Umbilical cord (tissue), 2 donors: Measurements from ENCODE around the gene ASIC2. TPM values are rescaled to one million over a fixed set of nuclear protein-coding genes. Genes with fewer than 3 reads are reported as not detected.
A peak's percentile ranks its signal among the peaks of the same experiment; 100 is the strongest.

ENCODE experiments used
- DNase-seq: peaks from one replicate; pipeline ENCODE4 v3.0.0-alpha.2; 2015; ENCODE audit warnings: low spot score
- total RNA-seq: library from RNA; depleted of rRNA; stranded (reverse); fragments of >200 nt; gene quantifications from one replicate; pipeline ENCODE4 v1.2.3, GENCODE V29; 2014; ENCODE audit warnings: low replicate concordance; ENCODE audit not compliant: insufficient read depth

The ASIC2 gene
- total RNA-seq, 1 donor from 2014 or later: 1.4 TPM

DNA sequence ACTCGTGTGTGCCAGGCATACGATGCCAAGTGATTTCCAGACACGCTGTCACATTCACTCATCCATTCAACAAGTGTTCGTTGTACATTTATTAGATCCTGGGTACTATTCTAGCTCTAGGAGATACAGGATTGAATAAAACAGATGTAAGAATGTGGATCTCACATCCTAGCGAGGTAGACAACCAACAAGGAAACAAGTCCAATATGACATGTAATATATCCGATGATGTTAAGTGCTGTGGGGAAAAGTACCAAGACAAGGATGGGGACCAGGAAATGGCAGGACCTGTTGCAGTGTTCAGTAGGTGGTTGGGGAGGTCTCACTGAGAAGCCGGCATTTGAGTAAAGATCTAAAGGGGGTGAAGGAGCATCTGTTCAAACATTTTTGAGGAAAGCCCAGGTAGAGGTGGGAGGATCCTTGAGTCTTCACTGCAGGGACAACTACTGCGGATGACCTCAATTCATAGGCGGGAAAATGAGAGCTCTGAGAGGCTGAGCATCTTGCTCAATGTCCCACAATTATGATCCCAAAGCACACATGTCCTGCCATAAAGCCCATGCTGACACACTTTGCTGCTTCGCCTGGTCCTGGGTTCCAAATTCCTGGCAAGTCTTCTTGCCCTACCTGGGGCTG lies 129.4 kb downstream of the ASIC2 start:
- no peak for DNase-seq

GRCh38 chr17:33154869-33155455 lies 138.1 kb downstream of the ASIC2 start:
- DNase-seq: no peak

GRCh38 chr17:33152783-33153182 lies 140.3 kb downstream of the ASIC2 start:
- DNase-seq: no peak

- no peak for DNase-seq
Observed at GRCh38 chr17:33151565-33151964, 141.5 kb downstream of the ASIC2 start.

- DNase-seq: no peak
Observed at GRCh38 chr17:33145941-33146340, 147.2 kb downstream of the ASIC2 start.

DNA sequence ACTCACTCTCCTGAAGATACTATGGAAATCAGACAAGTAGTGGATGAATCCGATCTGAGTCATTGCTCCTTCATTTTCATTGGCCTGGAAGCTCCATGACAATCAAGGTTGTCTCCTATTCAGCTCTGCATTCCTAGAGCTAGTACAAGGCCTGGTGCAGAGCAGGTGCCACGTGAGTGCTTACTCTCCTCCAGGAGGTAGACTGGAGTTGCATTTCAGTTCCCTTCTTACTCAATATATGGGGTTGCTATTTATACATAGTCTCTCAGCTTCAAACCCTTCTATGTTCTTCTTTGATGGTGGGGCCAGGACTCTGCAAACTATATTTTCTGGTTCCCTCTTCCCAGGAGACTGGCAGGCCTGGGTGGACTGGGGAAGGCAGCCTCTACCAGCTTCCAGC lies 148.3 kb downstream of the ASIC2 start:
- DNase-seq: no peak

- peak; percentile 43 for DNase-seq
Observed at GRCh38 chr17:33142705-33143299, 150.3 kb downstream of the ASIC2 start.

DNA sequence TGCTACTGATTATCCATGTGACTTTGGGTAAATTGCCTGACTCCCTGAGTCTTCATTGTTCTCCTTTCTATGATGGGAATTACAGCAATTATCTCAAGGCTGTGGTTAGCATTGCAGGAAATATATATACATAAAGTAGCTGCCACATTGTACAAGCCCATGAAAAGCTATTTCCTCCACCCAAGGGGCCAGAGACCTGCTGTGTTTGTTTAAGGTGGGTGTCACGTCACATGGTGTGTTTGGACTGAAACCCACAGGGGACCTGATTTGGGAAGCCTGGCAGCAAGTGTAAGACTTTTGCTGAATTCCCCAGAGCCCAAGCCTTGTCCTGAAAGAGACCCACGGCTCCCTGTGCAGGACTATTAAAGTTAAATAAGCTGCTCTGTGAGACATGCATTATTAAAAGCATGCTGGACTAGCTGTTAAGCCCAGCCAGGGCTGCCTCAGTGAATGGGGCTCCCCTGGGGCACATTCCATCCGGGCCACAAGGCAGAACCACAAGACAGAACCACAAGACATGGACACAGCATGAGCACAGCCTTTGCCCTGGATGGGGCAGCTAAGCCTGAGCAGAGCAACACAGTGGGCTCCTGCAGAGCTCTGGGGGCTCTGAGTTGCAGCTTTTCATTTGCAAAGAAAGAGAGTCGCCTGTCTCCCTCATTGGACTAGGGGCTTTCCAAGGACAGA lies 152.5 kb downstream of the ASIC2 start:
- DNase-seq: no peak

- no peak for DNase-seq
Observed at GRCh38 chr17:33138627-33139026, 154.5 kb downstream of the ASIC2 start.

DNA sequence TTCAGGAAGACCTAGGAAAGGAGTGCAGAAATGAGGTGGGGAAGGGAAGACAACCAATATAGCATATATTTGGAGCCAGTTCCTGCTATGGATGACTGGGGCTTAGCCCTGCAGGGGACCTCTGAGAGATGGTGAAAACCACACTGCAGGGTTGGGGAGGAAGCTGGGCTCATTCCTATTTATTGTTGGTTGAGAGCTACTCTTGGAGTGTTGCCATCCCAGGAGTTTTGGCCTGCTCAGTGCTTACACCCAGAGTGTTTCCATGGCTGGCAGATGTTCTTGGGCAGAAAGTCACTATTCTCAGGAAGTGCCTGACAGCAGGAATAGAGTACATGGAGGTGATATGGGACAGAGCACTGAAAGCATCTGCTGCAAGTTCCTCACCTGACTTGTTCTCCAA lies 155.7 kb downstream of the ASIC2 start:
- no peak for DNase-seq

DNA sequence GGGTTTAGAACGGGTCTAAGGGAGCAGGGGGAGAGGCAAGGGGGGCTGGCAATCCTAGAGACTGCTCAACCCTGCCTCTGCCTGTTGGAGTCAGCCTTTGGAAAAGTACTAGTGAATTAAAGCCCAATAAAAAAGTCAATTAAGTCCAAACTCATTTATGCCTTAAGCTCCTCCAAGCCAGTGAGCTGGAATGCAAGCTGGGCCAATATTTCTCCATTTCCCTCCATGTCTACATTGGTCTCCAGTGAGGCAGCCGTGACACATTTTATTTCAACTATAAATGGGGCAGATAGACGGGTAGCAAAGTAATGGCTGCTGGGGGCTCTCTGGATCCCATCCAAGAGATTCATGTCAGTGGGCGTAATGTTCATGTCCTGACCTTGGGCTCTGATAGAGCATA lies 157.4 kb downstream of the ASIC2 start:
- no peak for DNase-seq

DNA sequence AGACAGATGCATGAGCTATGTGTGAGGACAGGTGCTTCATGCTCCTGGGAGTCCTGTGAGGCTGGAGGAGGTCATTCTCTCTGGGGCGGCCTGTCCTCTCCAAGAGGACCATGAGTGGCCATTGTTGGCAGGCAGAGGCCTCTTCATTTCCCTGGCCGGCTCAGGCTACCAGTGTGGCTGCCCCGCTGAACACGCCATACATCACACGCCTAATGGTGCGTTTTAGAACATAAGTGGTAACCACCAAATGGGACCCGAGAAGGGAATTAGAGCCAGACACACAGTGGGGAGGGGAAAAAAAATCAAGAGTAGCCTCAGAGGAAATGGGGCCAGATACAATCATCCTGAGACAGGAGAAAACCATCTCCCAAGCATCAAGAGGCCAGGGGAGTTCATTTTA lies 161.5 kb downstream of the ASIC2 start:
- no peak for DNase-seq

- DNase-seq: peak; percentile 20
Observed at GRCh38 chr17:33127706-33128105, 165.4 kb downstream of the ASIC2 start.

- DNase-seq: no peak
Observed at GRCh38 chr17:33126086-33126485, 167.0 kb downstream of the ASIC2 start.

DNA sequence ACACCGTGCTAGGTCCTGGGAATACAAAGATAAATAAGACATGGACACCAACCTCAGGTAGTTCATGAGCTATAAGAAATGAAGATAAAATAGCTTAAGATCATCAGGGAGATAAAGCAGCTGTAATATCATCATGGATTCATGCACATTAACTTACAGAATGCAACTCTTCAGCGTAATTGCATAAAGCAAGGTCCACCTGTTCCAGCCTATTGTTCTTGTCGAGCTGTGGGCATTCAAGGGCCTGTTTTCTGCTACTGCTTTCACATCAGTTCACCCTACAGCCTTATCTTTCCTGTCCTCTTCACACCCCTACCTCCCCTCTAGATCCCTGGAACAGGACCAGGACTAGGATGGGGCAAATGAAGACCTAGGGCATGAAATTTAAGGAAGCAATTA lies 167.5 kb downstream of the ASIC2 start:
- DNase-seq: no peak

DNA sequence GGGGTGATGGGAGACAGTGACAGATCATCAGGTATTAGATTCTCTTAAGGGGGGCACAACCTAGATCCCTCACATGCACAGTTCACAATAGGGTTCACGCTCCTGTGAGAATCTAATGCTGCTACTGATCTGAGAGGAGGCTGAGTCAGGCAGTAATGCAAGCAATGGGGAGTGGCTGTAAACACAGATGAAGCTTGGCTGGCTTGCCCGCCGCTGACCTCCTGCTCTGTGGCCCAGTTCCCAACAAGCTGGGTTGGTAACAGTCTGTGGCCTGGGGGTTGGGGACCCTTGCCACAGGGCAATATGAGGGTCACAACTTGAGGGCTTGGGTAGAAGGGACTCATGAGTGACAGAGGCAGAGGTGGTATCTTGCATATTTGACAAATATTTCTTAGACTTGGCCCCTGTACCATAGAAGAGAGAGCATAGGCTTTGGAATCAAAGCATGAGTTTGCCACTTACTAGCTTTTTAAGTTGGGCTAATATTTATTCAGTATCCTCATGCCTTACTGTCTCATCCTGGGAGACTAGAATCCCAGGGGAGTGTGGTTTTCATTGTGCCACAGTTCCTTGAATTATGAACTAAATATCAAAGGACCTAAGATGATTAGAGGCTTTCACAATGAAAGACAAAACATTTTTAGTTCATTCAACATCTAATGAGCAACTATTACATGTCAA lies 168.1 kb downstream of the ASIC2 start:
- DNase-seq: no peak

DNA sequence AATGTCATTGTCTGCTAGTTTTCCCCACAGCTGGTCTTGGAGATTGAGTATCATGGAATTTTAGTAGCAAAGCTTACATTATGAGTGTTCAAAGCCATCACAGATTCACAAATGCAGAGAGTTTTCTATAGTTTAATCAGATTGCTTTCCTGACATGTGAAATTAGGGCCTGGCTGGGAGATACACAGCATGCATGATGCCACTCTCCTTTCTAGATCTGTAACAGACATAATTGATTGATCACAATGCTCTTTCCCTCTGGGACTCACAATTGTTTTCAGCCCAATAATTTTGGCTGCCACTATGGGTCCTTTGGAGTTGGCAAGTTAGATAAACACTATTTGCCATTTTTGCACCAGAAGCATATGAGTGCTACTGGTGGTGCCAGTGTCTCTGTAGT lies 168.9 kb downstream of the ASIC2 start:
- no peak for DNase-seq

DNA sequence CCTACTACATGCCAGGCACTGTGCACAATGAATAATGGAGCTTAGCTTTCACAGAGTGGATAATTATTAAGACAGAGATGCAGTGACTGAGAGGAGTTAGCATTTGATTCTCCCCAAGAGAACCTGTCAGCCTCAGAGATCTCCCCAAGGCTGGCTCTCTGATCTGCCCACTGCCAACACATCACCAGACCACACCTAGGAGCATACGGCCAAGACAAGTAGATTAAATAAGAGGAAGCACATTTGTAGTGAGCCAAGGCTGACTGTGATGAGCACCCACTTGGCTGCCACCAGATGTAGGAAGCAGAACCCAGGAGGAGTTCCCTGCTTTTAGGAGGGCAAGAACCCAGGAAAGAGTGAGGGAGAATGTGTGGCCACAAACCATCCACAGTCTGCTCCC lies 171.3 kb downstream of the ASIC2 start:
- DNase-seq: no peak

DNA sequence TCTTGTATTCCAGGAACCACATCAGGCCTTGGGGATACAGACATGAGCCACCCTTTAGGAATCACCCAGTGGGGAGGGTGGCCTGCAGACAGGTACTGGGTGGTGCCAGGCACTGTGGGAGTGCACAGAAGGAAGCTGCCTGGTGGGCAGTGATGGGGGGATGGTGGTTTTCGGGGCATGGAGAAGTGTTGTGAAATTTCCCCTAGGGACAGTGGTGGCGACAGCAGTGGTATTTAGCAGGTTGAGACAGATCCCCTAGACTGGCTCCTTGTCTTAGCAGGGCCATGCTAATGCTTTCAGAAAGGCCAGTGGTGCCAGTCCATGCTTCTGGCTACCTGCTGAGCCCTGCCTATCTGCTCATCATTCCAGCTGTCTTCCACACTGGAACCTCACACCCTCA lies 171.8 kb downstream of the ASIC2 start:
- no peak for DNase-seq

DNA sequence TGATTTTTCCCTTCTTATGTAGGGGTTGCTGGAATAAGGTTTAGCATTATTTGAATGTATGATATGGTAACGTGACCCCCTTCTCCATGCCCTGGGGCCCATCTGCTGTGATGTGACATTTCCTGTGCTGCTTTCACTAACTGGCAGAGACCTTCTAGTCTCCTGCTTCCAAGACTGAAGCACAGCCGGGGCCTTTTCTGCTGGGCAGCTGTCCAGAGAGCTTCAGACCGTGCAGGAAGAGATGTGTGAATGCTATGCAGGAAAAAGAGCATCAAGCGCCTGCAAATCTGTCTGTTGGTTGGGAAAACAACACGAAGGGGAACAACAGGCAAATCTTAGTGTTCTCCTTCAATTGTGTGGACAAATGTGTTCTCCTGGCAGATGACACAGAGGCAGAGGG lies 173.0 kb downstream of the ASIC2 start:
- peak; percentile 87 for DNase-seq

DNA sequence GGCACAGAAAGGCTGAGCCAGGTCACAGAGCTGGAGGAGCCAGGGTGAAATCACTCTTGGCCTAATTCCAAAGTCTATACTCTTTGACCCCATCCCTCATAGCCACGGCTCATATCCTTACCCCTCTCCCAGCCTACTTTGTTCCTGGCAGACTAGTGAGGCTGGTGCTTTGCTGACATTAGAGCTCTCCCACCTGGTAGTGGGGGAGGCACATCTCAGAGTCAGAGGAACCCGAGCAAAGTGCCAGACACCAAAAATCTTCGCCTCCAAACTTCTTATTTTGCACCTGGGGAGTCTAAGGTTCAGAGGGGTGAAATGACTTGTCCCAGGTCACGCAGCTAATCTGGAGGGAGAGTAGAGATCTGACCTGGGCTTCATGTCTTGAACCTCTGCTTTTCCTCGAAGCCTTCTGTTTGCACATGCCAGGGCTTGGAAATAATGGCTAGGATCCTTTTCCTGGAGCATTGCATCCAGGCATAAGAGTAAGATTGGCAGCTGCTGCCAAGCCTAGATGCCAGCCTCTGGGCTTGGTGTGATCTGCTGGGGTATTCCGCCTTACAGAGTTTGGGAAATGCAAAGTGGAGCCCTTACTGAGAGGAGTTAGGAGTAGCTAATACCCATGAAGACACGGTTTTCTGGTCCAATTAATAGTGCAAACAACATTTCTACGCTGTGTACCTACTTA lies 174.6 kb downstream of the ASIC2 start:
- no peak for DNase-seq
